BE2C (cell line): ENCODE results near the gene MEP1B.

Source experiments
- DNase-seq: peaks from one replicate; pipeline ENCODE4 v3.0.0-alpha.2; 2020
- H3K27me3 ChIP-seq: fragments of 250-450 bp; sonication (Bioruptor Pico); 2 replicates; pipeline ENCODE4 v1.5.1; 2020; ENCODE audit warnings: mild to moderate bottlenecking
- H3K36me3 ChIP-seq: fragments of 250-450 bp; sonication (Bioruptor Pico); 2 replicates; pipeline ENCODE4 v1.5.1; 2020; ENCODE audit warnings: mild to moderate bottlenecking
- H3K4me1 ChIP-seq: fragments of 250-450 bp; sonication (Bioruptor Pico); 2 replicates; pipeline ENCODE4 v1.5.1; 2020
- H3K4me3 ChIP-seq: 2 replicates; pipeline ENCODE4 v1.5.1; 2011; ENCODE audit warnings: low read depth, low read length
- H3K9me3 ChIP-seq: fragments of 250-450 bp; sonication (Bioruptor Pico); 2 replicates; pipeline ENCODE4 v1.5.1; 2020
- CTCF ChIP-seq: IDR thresholded peaks from 2 replicates; pipeline ENCODE4 v1.5.1; 2012; ENCODE audit warnings: mild to moderate bottlenecking, low read depth, low read length

The MEP1B gene

GRCh38 chr18:32237049-32237448 is 47.2 kb downstream of the MEP1B start:
- Histone ChIP-seq H3K4me3 (no peak overlapping the region), H3K27me3 (no peaks in the 10 kb centered on the region), H3K9me3 (no peaks in the 10 kb centered on the region), H3K4me1 (no peaks in the 10 kb centered on the region), H3K36me3 (no peaks in the 10 kb centered on the region)
- no peak for TF ChIP-seq CTCF
- DNase-seq: no peak

- no peaks in the 10 kb centered on the region for H3K9me3 ChIP-seq
- DNase-seq: no peak
- no peaks in the 10 kb centered on the region for H3K27me3 ChIP-seq
Measured at GRCh38 chr18:32238635-32239268, 48.9 kb downstream of the MEP1B start.

GRCh38 chr18:32242395-32242794 is 52.6 kb downstream of the MEP1B start:
- Histone ChIP-seq H3K4me3 (no peak overlapping the region), H3K27me3 (no peaks in the 10 kb centered on the region), H3K9me3 (no peaks in the 10 kb centered on the region), H3K36me3 (no peaks in the 10 kb centered on the region), H3K4me1 (no peaks in the 10 kb centered on the region)
- TF ChIP-seq CTCF: no peak
- DNase-seq: no peak

More at GRCh38 chr18:32238635-32239268, 48.9 kb downstream of the MEP1B start:
- Histone ChIP-seq H3K4me3 (no peak overlapping the region), H3K4me1 (no peaks in the 10 kb centered on the region), H3K36me3 (no peaks in the 10 kb centered on the region)
- no peak for TF ChIP-seq CTCF

- no peak for TF ChIP-seq CTCF
- no peak for DNase-seq
- Histone ChIP-seq H3K36me3 (no peaks in the 10 kb centered on the region), H3K4me3 (no peak overlapping the region), H3K9me3 (no peaks in the 10 kb centered on the region), H3K4me1 (no peaks in the 10 kb centered on the region), H3K27me3 (no peaks in the 10 kb centered on the region)
Measured at GRCh38 chr18:32243358-32243757, 53.5 kb downstream of the MEP1B start.

GRCh38 chr18:32244881-32245280 is 55.0 kb downstream of the MEP1B start:
- no peak for DNase-seq
- Histone ChIP-seq H3K4me3 (no peak overlapping the region), H3K27me3 (no peaks in the 10 kb centered on the region), H3K36me3 (no peaks in the 10 kb centered on the region), H3K9me3 (no peaks in the 10 kb centered on the region), H3K4me1 (no peaks in the 10 kb centered on the region)
- no peak for TF ChIP-seq CTCF

GRCh38 chr18:32249147-32249929 is 59.5 kb downstream of the MEP1B start:
- H3K36me3 ChIP-seq: no peaks in the 10 kb centered on the region
- DNase-seq: no peak
- H3K27me3 ChIP-seq: no peaks in the 10 kb centered on the region
- H3K4me1 ChIP-seq: no peaks in the 10 kb centered on the region
- H3K9me3 ChIP-seq: no peaks in the 10 kb centered on the region
- no peak overlapping the region for H3K4me3 ChIP-seq
- no peak for TF ChIP-seq CTCF
